Stomach (tissue), 9 donors: ENCODE results near the gene C22orf23. TPM values are rescaled to one million over a fixed set of nuclear protein-coding genes. Genes with fewer than 3 reads are reported as not detected.

Experiments used
- DNase-seq, 2 donors: peaks; one replicate each; pipeline versions ENCODE4 v3.0.0 to v3.0.0-alpha.2; 2013 to 2019
- H3K27ac ChIP-seq, 5 donors: fragments of 200-600 bp in 4 of 5; sonication (generic) in 4 of 5; one replicate each; pipeline ENCODE4 v1.5.1; 2013 to 2019; ENCODE audit warnings: mild to moderate bottlenecking in 1 of 5, moderate library complexity in 1 of 5
- H3K27me3 ChIP-seq, 3 donors: fragments of 200-600 bp; sonication (generic); one replicate each; pipeline ENCODE4 v1.5.1; 2017 to 2019; ENCODE audit warnings: mixed run types in 1 of 3
- H3K36me3 ChIP-seq, 4 donors: fragments of 200-600 bp; sonication (generic); 1 replicate in 3 of 4; 2 replicates in 1 of 4; pipeline ENCODE4 v1.5.1; 2016 to 2019
- H3K4me1 ChIP-seq, 4 donors: fragments of 200-600 bp; sonication (generic); one replicate each; pipeline ENCODE4 v1.5.1; 2016 to 2019
- H3K4me3 ChIP-seq, 4 donors: fragments of 200-600 bp; sonication (generic) in 3 of 4; one replicate each; pipeline ENCODE4 v1.5.1; 2016 to 2019; ENCODE audit warnings: mild to moderate bottlenecking in 1 of 4
- H3K9me3 ChIP-seq, 4 donors: fragments of 200-600 bp; sonication (generic); one replicate each; pipeline ENCODE4 v1.5.1; 2016 to 2019
- CTCF ChIP-seq, 7 experiments: fragments of 450-650 bp in 4 of 7; fragments of 200-600 bp in 3 of 7; sonication (generic) in 3 of 7; IDR thresholded peaks; one replicate each; pipeline ENCODE4 v1.5.1; 2016 to 2019; ENCODE audit warnings: antibody characterized with exemption in 7 of 7, control low read depth in 2 of 7, mild to moderate bottlenecking in 1 of 7
- POLR2A ChIP-seq, 4 donors: fragments of 450-650 bp; IDR thresholded peaks; one replicate each; pipeline ENCODE4 v1.6.1; 2016; ENCODE audit warnings: antibody characterized with exemption in 4 of 4, control low read depth in 2 of 4, mild to moderate bottlenecking in 1 of 4, moderate library complexity in 1 of 4
- POLR2AphosphoS5 ChIP-seq, 3 donors: sonication (generic); formaldehyde crosslinking; IDR thresholded peaks; one replicate each; pipeline ENCODE4 v1.6.1; 2016; ENCODE audit warnings: antibody characterized with exemption in 3 of 3
- WGBS, 5 donors: extraction: QIAGEN DNeasy Blood & Tissue Kit in 3 of 5; methylation state at CpG; one replicate each; pipeline versions ENCODE4 v1.1.5 to v1.1.7; 2013 to 2018; 5-methylcytosine and 5-hydroxymethylcytosine counted together
- intact Hi-C: fragments of 100-400 bp; cut with DNase I; formaldehyde crosslinking; loops from one replicate; pipeline ENCODE4 v1.15.1; 2023; ENCODE audit warnings: low total_unique reads
- polyA plus RNA-seq, 3 donors: library from polyadenylated mRNA; stranded (reverse); fragments of 200-250 nt; gene quantifications; one replicate each; pipeline ENCODE4 v1.2.3, GENCODE V29; 2013
- total RNA-seq, 5 donors: library from RNA; depleted of rRNA; stranded (reverse); fragments of >200 nt; gene quantifications; one replicate each; pipeline versions ENCODE4 v1.1.0 to v1.2.3, GENCODE V29; 2014 to 2016
- donor health status: healthy with polysubstance abuse.
- donor health status: Bipolar disorder and iron deficiency.
- donor health status: healthy.

C22orf23 gene
- total and polyA plus RNA-seq, 8 donors, result 0.18 to 1.2 (median 0.31) TPM; not detected in 5

- H3K36me3 ChIP-seq, result peaks cover 18 to 38% (median 33%) of the 10 kb centered on the region in 4 donors
- peak; percentile 77 to 82 for DNase-seq
- TF ChIP-seq POLR2A (IDR thresholded peaks at IDR 0.05) (no peak), CTCF (IDR thresholded peaks at IDR 0.05) (no peak), POLR2AphosphoS5 (IDR thresholded peaks at IDR 0.05) (peak in 2 of 3 donors; percentile 65 to 87)
- no peak overlapping the region for H3K4me3 ChIP-seq
- H3K27me3 ChIP-seq, result no peaks in the 10 kb centered on the region
- peak overlapping the region; percentile 79 to 95 (median 85) for H3K27ac ChIP-seq
- intact Hi-C loops, result no loop called here
- no peaks in the 10 kb centered on the region for H3K9me3 ChIP-seq
- WGBS, 5 donors, result 37 to 48% (median 39%) methylated on average over 5 of the region's 5 CpGs
- peaks cover 52 to 70% (median 63%) of the 10 kb centered on the region in 4 donors for H3K4me1 ChIP-seq
These were observed 59.8 kb downstream of the C22orf23 start for GRCh38 chr22:37893583-37893983.

Other genes starting within 250 kb of the C22orf23 start
- gene GCAT, start 145.7 kb downstream of the C22orf23 start, total RNA-seq, result 100 to 1,000 TPM in 2 of 5 donors, 10 to 100 TPM in 1, under 1 TPM in 1, not detected in 1; 0.45 to 158 (median 60.4) TPM
- 10 to 100 TPM; 18.2 to 27.2 (median 23.4) TPM for gene GCAT, start 145.7 kb downstream of the C22orf23 start, polyA plus RNA-seq
- not detected for gene GALR3, start 130.2 kb downstream of the C22orf23 start, total RNA-seq
- not detected for gene GALR3, start 130.2 kb downstream of the C22orf23 start, polyA plus RNA-seq
- gene ANKRD54, start 109.3 kb downstream of the C22orf23 start, total RNA-seq, result 100 to 1,000 TPM in 1 of 5 donors, 10 to 100 TPM in 3, 1 to 10 TPM in 1; 6.8 to 210 (median 18.3) TPM
- gene ANKRD54, start 109.3 kb downstream of the C22orf23 start, polyA plus RNA-seq, result 10 to 100 TPM; 12.5 to 19.0 (median 14.8) TPM
- 100 to 1,000 TPM; 271 to 452 (median 385) TPM for gene EIF3L, start 104.2 kb downstream of the C22orf23 start, total RNA-seq
- gene EIF3L, start 104.2 kb downstream of the C22orf23 start, polyA plus RNA-seq, result 100 to 1,000 TPM; 254 to 657 (median 378) TPM
- gene MICALL1, start 47.3 kb downstream of the C22orf23 start, total RNA-seq, result 100 to 1,000 TPM in 3 of 5 donors, 10 to 100 TPM in 2; 31.4 to 155 (median 112) TPM
- gene MICALL1, start 47.3 kb downstream of the C22orf23 start, polyA plus RNA-seq, result 10 to 100 TPM; 17.7 to 55.1 (median 35.6) TPM
- 100 to 1,000 TPM in 2 of 5 donors, 10 to 100 TPM in 3; 41.5 to 145 (median 74.5) TPM for gene POLR2F, start 98 bp upstream of the C22orf23 start, total RNA-seq
- 100 to 1,000 TPM; 139 to 149 (median 146) TPM for gene POLR2F, start 98 bp upstream of the C22orf23 start, polyA plus RNA-seq
- 1 to 10 TPM in 3 of 5 donors, not detected in 2; 2.9 to 4.9 (median 4.4) TPM for gene SOX10, start 31.0 kb upstream of the C22orf23 start, total RNA-seq
- gene SOX10, start 31.0 kb upstream of the C22orf23 start, polyA plus RNA-seq, result 1 to 10 TPM; 1.7 to 3.2 (median 2.6) TPM
- 10 to 100 TPM; 24.5 to 44.3 (median 28.8) TPM for gene PICK1, start 103.8 kb upstream of the C22orf23 start, total RNA-seq
- 10 to 100 TPM; 20.7 to 27.2 (median 21.7) TPM for gene PICK1, start 103.8 kb upstream of the C22orf23 start, polyA plus RNA-seq
- not detected for gene SLC16A8, start 130.6 kb upstream of the C22orf23 start, total RNA-seq
- gene SLC16A8, start 130.6 kb upstream of the C22orf23 start, polyA plus RNA-seq, result under 1 TPM in 1 of 3 donors, not detected in 2; 0.48 TPM
- 100 to 1,000 TPM in 1 of 5 donors, 10 to 100 TPM in 2, 1 to 10 TPM in 2; 1.3 to 397 (median 12.2) TPM for gene BAIAP2L2, start 157.1 kb upstream of the C22orf23 start, total RNA-seq
- 1 to 10 TPM; 1.2 to 6.8 (median 4.0) TPM for gene BAIAP2L2, start 157.1 kb upstream of the C22orf23 start, polyA plus RNA-seq
- 10 to 100 TPM; 24.0 to 68.3 (median 30.0) TPM for gene PLA2G6, start 228.2 kb upstream of the C22orf23 start, total RNA-seq
- 10 to 100 TPM in 2 of 3 donors, 1 to 10 TPM in 1; 6.0 to 24.8 (median 11.8) TPM for gene PLA2G6, start 228.2 kb upstream of the C22orf23 start, polyA plus RNA-seq
- gene MAFF, start 248.4 kb upstream of the C22orf23 start, total RNA-seq, result 100 to 1,000 TPM in 2 of 5 donors, 10 to 100 TPM in 1, 1 to 10 TPM in 1, under 1 TPM in 1; 0.58 to 130 (median 58.9) TPM
- 10 to 100 TPM; 16.0 to 65.7 (median 35.7) TPM for gene MAFF, start 248.4 kb upstream of the C22orf23 start, polyA plus RNA-seq